PC-9 (cell line): ENCODE measurements around the gene PEAK1.

Experiments used
- CTCF ChIP-seq: fragments of 200-600 bp; sonication (generic); conservative IDR thresholded peaks from 2 replicates; pipeline ENCODE4 v1.6.1; 2017; ENCODE audit warnings: mixed run types, antibody characterized with exemption, mild to moderate bottlenecking, moderate library complexity
- EZH2 ChIP-seq: fragments of 200-600 bp; sonication (generic); IDR thresholded peaks from 2 replicates; pipeline ENCODE4 v1.8.0; 2017; ENCODE audit warnings: antibody characterized with exemption, low read depth

DNA sequence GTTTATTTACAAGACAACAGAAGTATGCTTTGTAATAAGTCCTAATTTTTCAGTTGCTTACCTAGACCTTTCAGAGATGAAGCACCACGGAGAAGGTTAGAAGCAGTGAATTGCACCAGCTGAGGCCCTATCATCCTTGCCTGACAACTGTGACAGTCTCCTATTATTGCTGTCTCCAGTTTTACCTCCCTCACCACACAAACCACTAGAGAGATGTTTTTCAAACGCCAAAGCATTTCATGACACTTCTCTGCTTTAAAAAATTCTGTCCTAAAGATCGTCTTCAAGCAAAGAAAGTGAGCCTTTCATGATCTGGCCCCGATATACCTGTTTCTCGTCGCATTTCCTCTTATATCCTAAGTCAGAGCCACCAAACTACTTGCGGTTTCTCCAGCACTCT is 276.7 kb downstream of the PEAK1 start:
- TF ChIP-seq CTCF (no peak), EZH2 (no peak)
